ENCODE data around the gene SIX5. TPM values are rescaled to one million over a fixed set of nuclear protein-coding genes. Genes with fewer than 3 reads are reported as not detected.

SIX5 gene
- total and polyA plus RNA-seq, 12 donors, result 15.5 to 29.3 (median 21.3) TPM

DNA sequence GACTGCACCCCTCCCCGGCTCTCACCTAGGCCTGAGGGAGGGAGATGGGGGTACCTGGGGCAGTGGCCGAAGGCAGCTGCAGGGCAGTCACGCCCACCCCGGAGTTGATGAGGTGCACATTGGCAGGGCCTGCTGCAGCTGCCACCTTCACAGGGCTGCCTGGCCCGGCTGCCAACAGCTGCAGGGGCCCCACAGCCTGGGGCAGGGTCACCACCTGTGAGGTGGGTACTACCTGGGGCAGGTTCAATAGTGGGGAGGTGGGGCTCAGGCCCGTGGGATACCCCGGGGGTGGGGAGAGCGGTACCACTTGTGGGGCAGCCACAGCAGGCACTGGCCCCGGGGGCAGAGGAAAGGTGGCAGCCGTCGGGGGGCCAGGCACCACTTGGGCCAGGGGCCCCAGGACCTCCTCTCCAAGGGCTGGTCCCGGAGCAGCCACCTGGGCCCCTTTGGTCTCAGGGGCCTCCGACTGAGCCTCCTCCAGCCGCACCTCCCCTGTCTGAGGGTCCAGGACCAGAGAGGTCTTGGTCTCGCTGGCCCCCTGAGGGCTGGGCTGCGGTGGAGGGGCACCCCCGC, 2.7 kb downstream of the SIX5 start:
- H3K36me3 ChIP-seq, result peaks cover 0 to 9% (median under 1%) of the 10 kb centered on the region in 9 donors
- ATAC-seq, result no peak
- peaks cover 0 to 62% (median 0%) of the 10 kb centered on the region in 7 donors for H3K27me3 ChIP-seq
- H3K4me3 ChIP-seq, result peak overlapping the region; percentile 75 to 94 (median 86)
- peak in 1 of 2 donors; percentile 35 for DNase-seq
- intact Hi-C loops (cut with DNase I), result loop anchor here in 2 of 10 donors (5.0 kb wide), 2 partner anchors 49 to 74 kb away; partner anchors contain the start of genes QPCTL (in 2 of the 2) and SNRPD2 (in 2 of the 2)
- H3K9me3 ChIP-seq, result no peaks in the 10 kb centered on the region
- TF ChIP-seq, protein P1, sequence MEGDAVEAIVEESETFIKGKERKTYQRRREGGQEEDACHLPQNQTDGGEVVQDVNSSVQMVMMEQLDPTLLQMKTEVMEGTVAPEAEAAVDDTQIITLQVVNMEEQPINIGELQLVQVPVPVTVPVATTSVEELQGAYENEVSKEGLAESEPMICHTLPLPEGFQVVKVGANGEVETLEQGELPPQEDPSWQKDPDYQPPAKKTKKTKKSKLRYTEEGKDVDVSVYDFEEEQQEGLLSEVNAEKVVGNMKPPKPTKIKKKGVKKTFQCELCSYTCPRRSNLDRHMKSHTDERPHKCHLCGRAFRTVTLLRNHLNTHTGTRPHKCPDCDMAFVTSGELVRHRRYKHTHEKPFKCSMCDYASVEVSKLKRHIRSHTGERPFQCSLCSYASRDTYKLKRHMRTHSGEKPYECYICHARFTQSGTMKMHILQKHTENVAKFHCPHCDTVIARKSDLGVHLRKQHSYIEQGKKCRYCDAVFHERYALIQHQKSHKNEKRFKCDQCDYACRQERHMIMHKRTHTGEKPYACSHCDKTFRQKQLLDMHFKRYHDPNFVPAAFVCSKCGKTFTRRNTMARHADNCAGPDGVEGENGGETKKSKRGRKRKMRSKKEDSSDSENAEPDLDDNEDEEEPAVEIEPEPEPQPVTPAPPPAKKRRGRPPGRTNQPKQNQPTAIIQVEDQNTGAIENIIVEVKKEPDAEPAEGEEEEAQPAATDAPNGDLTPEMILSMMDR (IDR thresholded peaks at IDR 0.05), result no peak
- 35 to 58% methylated on average over 16 to 17 of the region's 17 CpGs for WGBS, 2 donors
- H3K27ac ChIP-seq, result peak overlapping the region; percentile 83 to 100 (median 96)
- peaks cover 37 to 70% (median 50%) of the 10 kb centered on the region in 9 donors for H3K4me1 ChIP-seq

DNA sequence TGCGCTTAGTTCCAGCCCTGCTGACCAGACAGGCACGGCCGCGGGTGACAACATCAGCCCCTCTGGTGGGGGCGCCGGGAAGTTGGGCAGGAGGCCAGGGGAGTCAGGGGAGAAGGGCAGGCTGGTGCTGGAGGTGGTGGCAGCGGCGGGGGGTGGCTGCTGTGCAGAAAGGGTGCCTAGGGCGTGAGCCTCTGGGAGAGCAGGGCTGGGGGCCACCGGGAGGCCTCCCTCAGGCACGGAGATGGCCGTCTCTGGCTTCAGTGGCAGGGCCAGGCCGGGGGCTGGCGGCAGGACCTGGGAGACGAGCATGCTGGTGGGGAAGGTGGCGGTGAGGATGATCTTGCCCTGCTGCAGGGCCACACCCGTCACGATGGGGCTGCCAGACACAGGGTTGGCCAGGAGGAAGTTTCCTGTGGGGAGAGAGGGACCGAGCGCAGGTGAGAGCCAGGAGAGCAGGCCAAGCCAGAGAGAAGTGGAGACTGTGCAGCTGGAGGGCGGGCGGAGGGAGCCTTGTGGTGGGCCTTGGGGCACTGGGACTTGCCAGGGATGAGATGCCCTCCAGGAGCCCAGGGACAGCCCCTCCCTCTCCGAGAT, 3.3 kb downstream of the SIX5 start:
- intact Hi-C loops (cut with DNase I), result loop anchor here in 2 of 10 donors (5.0 kb wide), 2 partner anchors 48 to 73 kb away; partner anchors contain the start of genes QPCTL (in 2 of the 2) and SNRPD2 (in 2 of the 2)
- DNase-seq (peak; percentile 32 to 39), ATAC-seq (no peak)
- 42 to 61% methylated on average over 23 of the region's 23 CpGs for WGBS, 2 donors
- peaks cover 0 to 56% (median 0%) of the 10 kb centered on the region in 7 donors for H3K27me3 ChIP-seq
- H3K36me3 ChIP-seq, result peaks cover 0 to 4% (median 0%) of the 10 kb centered on the region in 9 donors
- H3K9me3 ChIP-seq, result no peaks in the 10 kb centered on the region
- TF ChIP-seq, protein P1 (IDR thresholded peaks at IDR 0.05), result no peak
- peak overlapping the region in 7 of 10 donors; percentile 75 to 94 (median 90) for H3K4me3 ChIP-seq
- peaks cover 34 to 65% (median 44%) of the 10 kb centered on the region in 9 donors for H3K4me1 ChIP-seq
- peak overlapping the region; percentile 83 to 100 (median 96) for H3K27ac ChIP-seq

DNA sequence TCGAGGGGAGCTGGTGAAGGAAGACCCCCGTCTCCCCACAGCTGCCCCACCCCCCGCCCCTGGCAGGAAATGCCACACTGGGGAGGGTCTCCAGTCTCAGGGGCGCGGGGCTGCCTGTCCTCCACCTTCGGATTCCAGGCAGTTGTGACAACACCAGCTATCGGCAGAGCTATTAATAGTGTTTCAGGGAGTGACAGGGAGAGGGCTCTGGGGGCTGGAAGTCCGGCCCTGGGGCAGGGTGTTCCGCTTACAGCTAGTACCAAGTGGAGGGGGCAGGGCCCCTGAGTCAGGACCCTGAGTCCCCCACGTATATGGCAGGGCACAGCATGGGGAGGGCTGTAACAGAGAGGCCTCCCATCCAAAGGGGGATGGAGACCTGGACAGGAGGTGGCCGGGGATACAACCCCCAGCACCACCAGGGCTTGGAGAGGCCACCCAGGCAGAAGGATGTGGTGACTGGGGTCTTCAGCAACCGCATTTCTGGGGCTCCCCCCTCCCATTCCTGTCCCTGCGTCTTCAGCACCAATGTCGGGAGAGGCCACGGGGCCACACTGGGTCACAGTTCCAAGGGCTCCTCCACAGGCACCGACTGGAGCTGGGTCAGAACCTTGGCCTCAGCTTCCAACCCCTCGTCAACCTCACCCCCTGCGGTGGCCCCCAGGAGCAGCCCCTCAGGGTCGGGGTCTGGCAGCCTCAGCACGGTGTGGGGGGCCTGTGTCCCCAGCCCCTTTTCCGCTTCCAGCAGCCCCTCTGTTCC, 3.9 kb downstream of the SIX5 start:
- peak overlapping the region; percentile 83 to 100 (median 96) for H3K27ac ChIP-seq
- peaks cover 0 to 51% (median 0%) of the 10 kb centered on the region in 7 donors for H3K27me3 ChIP-seq
- H3K4me3 ChIP-seq, result peak overlapping the region in 7 of 10 donors; percentile 6 to 93 (median 36)
- no peaks in the 10 kb centered on the region for H3K9me3 ChIP-seq
- peaks cover 33 to 59% (median 44%) of the 10 kb centered on the region in 9 donors for H3K4me1 ChIP-seq
- H3K36me3 ChIP-seq, result peaks cover 0 to 4% (median 0%) of the 10 kb centered on the region in 9 donors
- peak in 6 of 8 donors; percentile 17 to 53 (median 26) for ATAC-seq
- intact Hi-C loops (cut with DNase I), result loop anchor here in 2 of 10 donors (5.0 kb wide), 2 partner anchors 48 to 73 kb away; partner anchors contain the start of genes QPCTL (in 2 of the 2) and SNRPD2 (in 2 of the 2)
- peak; percentile 61 to 67 for DNase-seq
- TF ChIP-seq, protein P1 (IDR thresholded peaks at IDR 0.05), result no peak
- 20 to 33% methylated on average over 21 of the region's 21 CpGs for WGBS, 2 donors

DNA sequence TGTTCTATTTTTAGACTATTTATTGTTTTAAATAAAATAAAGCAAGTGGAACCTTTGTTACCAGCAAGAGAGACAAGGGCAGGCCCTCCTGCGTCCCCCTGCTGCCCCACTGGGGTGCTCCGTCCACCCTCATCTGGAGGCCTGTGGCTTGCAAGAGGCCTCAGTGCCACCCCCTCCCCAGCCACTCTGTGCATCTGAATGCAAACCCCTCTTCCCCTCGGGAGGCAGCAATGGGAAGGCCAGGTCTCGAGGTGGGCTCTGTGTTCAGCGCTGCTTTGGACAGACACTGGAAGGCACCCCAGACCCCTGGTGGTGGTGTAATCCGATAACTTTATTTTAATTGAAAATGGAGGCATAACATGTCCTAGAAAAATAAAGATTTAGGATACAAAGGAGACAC, 4.6 kb downstream of the SIX5 start:
- ATAC-seq, result no peak
- Histone ChIP-seq H3K4me1 (peaks cover 33 to 53% (median 44%) of the 10 kb centered on the region in 9 donors), H3K27me3 (peaks cover 0 to 52% (median 0%) of the 10 kb centered on the region in 7 donors), H3K36me3 (peaks cover 0 to 4% (median 0%) of the 10 kb centered on the region in 9 donors), H3K9me3 (no peaks in the 10 kb centered on the region), H3K27ac (peak overlapping the region; percentile 83 to 100 (median 96)), H3K4me3 (peak overlapping the region in 6 of 10 donors; percentile 20 to 90 (median 33))
- WGBS, 2 donors, result 22 to 37% methylated on average over 6 of the region's 6 CpGs
- TF ChIP-seq, protein P1 (IDR thresholded peaks at IDR 0.05), result peak in 2 of 9 donors; percentile 9 to 15
- intact Hi-C loops (cut with DNase I), result no loop called here
- DNase-seq, result no peak

Measured in heart right ventricle (tissue), 16 donors.